Endothelial cell (in vitro differentiated cells): ENCODE measurements around the gene DUSP2. TPM values are rescaled to one million over a fixed set of nuclear protein-coding genes. Genes with fewer than 3 reads are reported as not detected.

Experiments
- DNase-seq: peaks from one replicate; pipeline ENCODE4 v3.0.0; 2021; ENCODE audit warnings: low spot score
- H3K27ac Mint-ChIP-seq: one replicate; pipeline ENCODE4 v1.8.0; 2021; ENCODE audit warnings: mixed read lengths, inconsistent platforms; ENCODE audit not compliant: unreplicated experiment
- H3K27me3 Mint-ChIP-seq: one replicate; pipeline ENCODE4 v1.8.0; 2021; ENCODE audit warnings: mild to moderate bottlenecking, moderate library complexity, mixed read lengths, inconsistent platforms; ENCODE audit not compliant: unreplicated experiment
- H3K36me3 Mint-ChIP-seq: one replicate; pipeline ENCODE4 v1.8.0; 2021; ENCODE audit warnings: mild to moderate bottlenecking, low read depth, mixed read lengths, inconsistent platforms; ENCODE audit not compliant: unreplicated experiment
- H3K4me1 Mint-ChIP-seq: one replicate; pipeline ENCODE4 v1.8.0; 2021; ENCODE audit warnings: mild to moderate bottlenecking, mixed read lengths, inconsistent platforms; ENCODE audit not compliant: unreplicated experiment
- H3K4me3 Mint-ChIP-seq: one replicate; pipeline ENCODE4 v1.8.0; 2021; ENCODE audit warnings: mild to moderate bottlenecking, mixed read lengths, inconsistent platforms; ENCODE audit not compliant: unreplicated experiment
- H3K9me3 Mint-ChIP-seq: one replicate; pipeline ENCODE4 v1.8.0; 2021; ENCODE audit warnings: mixed read lengths, inconsistent platforms; ENCODE audit not compliant: unreplicated experiment
- CTCF ChIP-seq: fragments of 200-600 bp; sonication (generic); IDR thresholded peaks from one replicate; pipeline ENCODE4 v1.5.0; 2021; ENCODE audit warnings: antibody characterized with exemption; ENCODE audit not compliant: unreplicated experiment
- total RNA-seq: library from RNA; stranded (reverse); fragmentation: NEBNext Ultra II Directional; extraction: Animal tissue kit (Norgen Biotek cat#: 25700); gene quantifications from one replicate; pipeline ENCODE4 v1.2.1, GENCODE V29; 2021; ENCODE audit not compliant: unreplicated experiment

The DUSP2 gene
- total RNA-seq, 1 donor from 2014 or later = not detected

- H3K27me3 Mint-ChIP-seq = peaks cover 12% of the 10 kb centered on the region
- H3K36me3 Mint-ChIP-seq = no peaks in the 10 kb centered on the region
- peaks cover 5% of the 10 kb centered on the region for H3K4me1 Mint-ChIP-seq
- no peak overlapping the region for H3K4me3 Mint-ChIP-seq
- DNase-seq = no peak
- no peaks in the 10 kb centered on the region for H3K9me3 Mint-ChIP-seq
- no peak overlapping the region for H3K27ac Mint-ChIP-seq
- TF ChIP-seq CTCF = no peak
These were observed 14.0 kb downstream of the DUSP2 start for GRCh38 chr2:96131152-96131812.

- no peak for TF ChIP-seq CTCF
- DNase-seq = no peak
- peaks cover 11% of the 10 kb centered on the region for H3K27me3 Mint-ChIP-seq
- no peak overlapping the region for H3K27ac Mint-ChIP-seq
- no peaks in the 10 kb centered on the region for H3K9me3 Mint-ChIP-seq
- H3K4me1 Mint-ChIP-seq = peaks cover 5% of the 10 kb centered on the region
- peaks cover under 1% of the 10 kb centered on the region for H3K36me3 Mint-ChIP-seq
- no peak overlapping the region for H3K4me3 Mint-ChIP-seq
These were observed 14.8 kb downstream of the DUSP2 start for GRCh38 chr2:96130483-96130882.

GRCh38 chr2:96129528-96130120 lies 15.6 kb downstream of the DUSP2 start:
- DNase-seq = no peak
- H3K4me3 Mint-ChIP-seq = no peak overlapping the region
- TF ChIP-seq CTCF = no peak
- no peak overlapping the region for H3K27ac Mint-ChIP-seq
- no peaks in the 10 kb centered on the region for H3K9me3 Mint-ChIP-seq
- H3K27me3 Mint-ChIP-seq = peaks cover 9% of the 10 kb centered on the region
- H3K4me1 Mint-ChIP-seq = no peaks in the 10 kb centered on the region
- H3K36me3 Mint-ChIP-seq = peaks cover 6% of the 10 kb centered on the region

DNA sequence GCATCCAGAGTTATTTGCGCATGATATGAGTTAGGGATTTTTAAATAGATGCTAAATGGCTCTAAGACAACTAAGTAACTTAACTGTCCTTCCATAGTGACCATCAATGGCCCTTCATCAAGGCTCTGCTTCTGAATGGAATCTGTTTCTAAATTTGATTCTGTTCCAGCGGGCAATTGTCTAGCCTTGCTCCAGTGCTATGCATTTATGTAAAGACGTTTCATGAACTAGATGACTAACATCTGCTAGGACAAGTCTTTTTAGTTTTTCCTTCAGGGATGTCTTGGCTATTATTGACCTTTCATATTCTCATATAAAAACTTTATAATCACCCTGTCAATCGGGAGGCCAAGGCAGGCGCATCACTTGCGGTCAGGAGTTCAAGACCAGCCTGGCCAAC lies 16.8 kb downstream of the DUSP2 start:
- Mint-ChIP-seq H3K27ac (no peak overlapping the region), H3K36me3 (peaks cover 6% of the 10 kb centered on the region), H3K27me3 (peaks cover 9% of the 10 kb centered on the region)

More for the DNA sequence above, 16.8 kb downstream of the DUSP2 start:
- H3K9me3 Mint-ChIP-seq = no peaks in the 10 kb centered on the region
- no peak overlapping the region for H3K4me3 Mint-ChIP-seq
- no peak for TF ChIP-seq CTCF
- DNase-seq = no peak
- no peaks in the 10 kb centered on the region for H3K4me1 Mint-ChIP-seq
